ENCODE data around the gene MAP7.

MAP7 gene

GRCh38 chr6:136539967-136540652 is 10.1 kb downstream of the MAP7 start:
- DNase-seq (ENCODE audit: low spot score) = no peak
- no peak overlapping the region for H3K27ac ChIP-seq
- no peak for TF ChIP-seq CTCF (IDR thresholded peaks at IDR 0.05)

GRCh38 chr6:136538836-136539235 is 11.4 kb downstream of the MAP7 start:
- no peak overlapping the region for H3K4me3 ChIP-seq
- no peak for DNase-seq (ENCODE audit: low spot score)
- H3K27ac ChIP-seq = no peak overlapping the region
- TF ChIP-seq CTCF (IDR thresholded peaks at IDR 0.05) = no peak

More at GRCh38 chr6:136539967-136540652, 10.1 kb downstream of the MAP7 start:
- no peak overlapping the region for H3K4me3 ChIP-seq

- TF ChIP-seq CTCF (IDR thresholded peaks at IDR 0.05) = no peak
- DNase-seq (ENCODE audit: low spot score) = no peak
- no peak overlapping the region for H3K27ac ChIP-seq
- no peak overlapping the region for H3K4me3 ChIP-seq
Observed at GRCh38 chr6:136535880-136536650, 14.2 kb downstream of the MAP7 start.

GRCh38 chr6:136535017-136535765 is 15.0 kb downstream of the MAP7 start:
- no peak for TF ChIP-seq CTCF (IDR thresholded peaks at IDR 0.05)
- Histone ChIP-seq H3K27ac (no peak overlapping the region), H3K4me3 (no peak overlapping the region)
- no peak for DNase-seq (ENCODE audit: low spot score)

GRCh38 chr6:136534268-136534667 is 16.0 kb downstream of the MAP7 start:
- no peak for DNase-seq (ENCODE audit: low spot score)
- TF ChIP-seq CTCF (IDR thresholded peaks at IDR 0.05) = no peak

GRCh38 chr6:136533487-136533886 is 16.7 kb downstream of the MAP7 start:
- DNase-seq (ENCODE audit: low spot score) = no peak
- no peak overlapping the region for H3K4me3 ChIP-seq
- TF ChIP-seq CTCF (IDR thresholded peaks at IDR 0.05) = no peak
- no peak overlapping the region for H3K27ac ChIP-seq

More at GRCh38 chr6:136534268-136534667, 16.0 kb downstream of the MAP7 start:
- H3K27ac ChIP-seq = no peak overlapping the region
- no peak overlapping the region for H3K4me3 ChIP-seq

All from coronary artery (tissue), 2 donors.